Bladder microvascular endothelial cell (primary cell): Measurements from ENCODE around the gene JDP2. TPM values are rescaled to one million over a fixed set of nuclear protein-coding genes. Genes with fewer than 3 reads are reported as not detected.

Experiments
- total RNA-seq: library from RNA; depleted of rRNA; stranded (reverse); fragments of >200 nt; gene quantifications from 2 replicates; pipeline ENCODE4 v1.2.3, GENCODE V29; 2014

Gene JDP2, protein sequence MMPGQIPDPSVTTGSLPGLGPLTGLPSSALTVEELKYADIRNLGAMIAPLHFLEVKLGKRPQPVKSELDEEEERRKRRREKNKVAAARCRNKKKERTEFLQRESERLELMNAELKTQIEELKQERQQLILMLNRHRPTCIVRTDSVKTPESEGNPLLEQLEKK
- 3.7 and 10.4 TPM in 2 replicates for total RNA-seq

GRCh38 chr14:75427482-75428229 lies at the start of gene JDP2:
TSS of gene JDP2 (plus strand) at chr14:75428022. CDS start at chr14:75437921, 9,899 bp downstream.

DNA sequence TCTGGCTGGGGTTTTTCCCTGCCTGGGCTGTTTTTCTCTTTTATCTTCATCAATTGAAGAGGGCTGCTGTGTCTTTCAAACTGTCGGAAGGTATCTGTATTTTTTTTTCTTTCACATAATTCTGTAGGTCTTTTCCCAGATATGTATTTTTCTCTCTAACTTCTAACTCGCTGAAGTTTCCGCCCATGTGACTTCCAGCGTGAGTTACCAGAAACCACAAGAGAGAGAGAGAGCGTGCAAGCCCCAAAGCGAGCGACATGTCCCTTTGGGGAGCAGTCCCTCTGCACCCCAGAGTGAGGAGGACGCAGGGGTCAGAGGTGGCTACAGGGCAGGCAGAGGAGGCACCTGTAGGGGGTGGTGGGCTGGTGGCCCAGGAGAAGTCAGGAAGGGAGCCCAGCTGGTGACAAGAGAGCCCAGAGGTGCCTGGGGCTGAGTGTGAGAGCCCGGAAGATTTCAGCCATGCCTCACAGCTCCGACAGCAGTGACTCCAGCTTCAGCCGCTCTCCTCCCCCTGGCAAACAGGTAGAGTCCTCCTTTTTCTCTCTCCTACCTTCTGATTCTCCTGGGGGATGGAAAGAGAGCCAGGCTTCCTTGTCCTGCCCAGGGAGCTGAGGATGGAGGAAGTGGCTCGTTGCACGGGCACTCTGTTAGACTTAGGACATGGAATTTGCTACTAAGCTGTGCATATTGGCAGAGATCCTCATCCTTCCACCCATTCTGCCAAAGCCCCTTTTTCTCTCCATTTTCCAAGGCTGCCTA lies 94.6 kb downstream of the JDP2 start, which contains the start of gene BATF:
Gene BATF, plus strand, starts transcription at position 246 of the 759 bp plus-strand sequence. Its CDS starts 214 bp downstream, at position 460.

Other genes starting within 250 kb of the JDP2 start
- gene FOS, start 149.2 kb upstream of the JDP2 start, total RNA-seq: 1.6 and 116 TPM in 2 replicates
- 0.16 and 0.50 TPM in 2 replicates for gene BATF, start 94.4 kb downstream of the JDP2 start, total RNA-seq
- 1.6 and 1.9 TPM in 2 replicates for gene FLVCR2, start 150.6 kb downstream of the JDP2 start, total RNA-seq
- 4.0 and 4.5 TPM in 2 replicates for gene ERG28, start 232.9 kb downstream of the JDP2 start, total RNA-seq
- gene TTLL5, start 233.2 kb downstream of the JDP2 start, total RNA-seq: 26.1 and 56.9 TPM in 2 replicates